ENCODE data around the gene TMCC1.
"Not testable (repeated sequence)": the region's sequence is repeated elsewhere in the genome, so short reads cannot be mapped to it uniquely, and the experiment has no call there.

Gene TMCC1

GRCh38 chr3:129893581-129894070, at the start of gene TMCC1:
Gene TMCC1 (minus strand): TSS chr3:129893711.
- peak within 1 kb of the TSS; percentile 82 for H3K4me3 ChIP-seq (ENCODE audit: low read depth, low read length)

GRCh38 chr3:129943020-129943419, 49.5 kb upstream of the TMCC1 start:
- no peak overlapping the region for H3K4me3 ChIP-seq (ENCODE audit: low read depth, low read length)

- H3K4me3 ChIP-seq (ENCODE audit: low read depth, low read length), result no peak overlapping the region
Observed at GRCh38 chr3:129942296-129942695, 48.8 kb upstream of the TMCC1 start.

GRCh38 chr3:129940086-129940485, 46.6 kb upstream of the TMCC1 start:
- H3K4me3 ChIP-seq (ENCODE audit: low read depth, low read length), result no peak overlapping the region

GRCh38 chr3:129938140-129938930, 44.8 kb upstream of the TMCC1 start:
- no peak overlapping the region for H3K4me3 ChIP-seq (ENCODE audit: low read depth, low read length)

GRCh38 chr3:129937717-129938116, 44.2 kb upstream of the TMCC1 start:
- no peak overlapping the region for H3K4me3 ChIP-seq (ENCODE audit: low read depth, low read length)

- no peak overlapping the region for H3K4me3 ChIP-seq (ENCODE audit: low read depth, low read length)
Observed at GRCh38 chr3:129936757-129937156, 43.2 kb upstream of the TMCC1 start.

GRCh38 chr3:129934234-129935123, 41.0 kb upstream of the TMCC1 start:
- H3K4me3 ChIP-seq (ENCODE audit: low read depth, low read length), result no peak overlapping the region

- no peak overlapping the region for H3K4me3 ChIP-seq (ENCODE audit: low read depth, low read length)
Observed at GRCh38 chr3:129933471-129933870, 40.0 kb upstream of the TMCC1 start.

- H3K4me3 ChIP-seq (ENCODE audit: low read depth, low read length), result no peak overlapping the region
Observed at GRCh38 chr3:129929383-129929782, 35.9 kb upstream of the TMCC1 start.

GRCh38 chr3:129927072-129927471, 33.6 kb upstream of the TMCC1 start:
- no peak overlapping the region for H3K4me3 ChIP-seq (ENCODE audit: low read depth, low read length)

- no peak overlapping the region for H3K4me3 ChIP-seq (ENCODE audit: low read depth, low read length)
Observed at GRCh38 chr3:129919806-129920205, 26.3 kb upstream of the TMCC1 start.

- H3K4me3 ChIP-seq (ENCODE audit: low read depth, low read length), result no peak overlapping the region
Observed at GRCh38 chr3:129919357-129919756, 25.8 kb upstream of the TMCC1 start.

- H3K4me3 ChIP-seq (ENCODE audit: low read depth, low read length), result no peak overlapping the region
Observed at GRCh38 chr3:129918461-129918860, 24.9 kb upstream of the TMCC1 start.

- no peak overlapping the region for H3K4me3 ChIP-seq (ENCODE audit: low read depth, low read length)
Observed at GRCh38 chr3:129917423-129918007, 24.0 kb upstream of the TMCC1 start.

GRCh38 chr3:129913618-129914017, 20.1 kb upstream of the TMCC1 start:
- no peak overlapping the region for H3K4me3 ChIP-seq (ENCODE audit: low read depth, low read length)

GRCh38 chr3:129911261-129911861, 17.9 kb upstream of the TMCC1 start:
- no peak overlapping the region for H3K4me3 ChIP-seq (ENCODE audit: low read depth, low read length)

- H3K4me3 ChIP-seq (ENCODE audit: low read depth, low read length), result not testable (repeated sequence)
Observed at GRCh38 chr3:129909235-129909634, 15.7 kb upstream of the TMCC1 start.

- H3K4me3 ChIP-seq (ENCODE audit: low read depth, low read length), result no peak overlapping the region
Observed at GRCh38 chr3:129908417-129908816, 14.9 kb upstream of the TMCC1 start.

- H3K4me3 ChIP-seq (ENCODE audit: low read depth, low read length), result not testable (repeated sequence)
Observed at GRCh38 chr3:129901272-129901671, 7.8 kb upstream of the TMCC1 start.

GRCh38 chr3:129897026-129897425, 3.5 kb upstream of the TMCC1 start:
- H3K4me3 ChIP-seq (ENCODE audit: low read depth, low read length), result no peak overlapping the region
